CD14-positive monocyte (primary cell): Measurements from ENCODE around the gene PPP6R3. TPM values are rescaled to one million over a fixed set of nuclear protein-coding genes. Genes with fewer than 3 reads are reported as not detected.

Source experiments
- DNase-seq, 3 donors: peaks; one replicate each; pipeline ENCODE4 v3.0.0-alpha.2; 2011 to 2022
- H2AFZ ChIP-seq: 2 replicates; pipeline ENCODE4 v1.6.0; 2012; ENCODE audit warnings: mild to moderate bottlenecking, low read depth, low read length, inconsistent platforms; ENCODE audit not compliant: insufficient read depth, poor library complexity, severe bottlenecking
- H3K27ac ChIP-seq, 2 donors: 1 replicate in 1 of 2; 2 replicates in 1 of 2; pipeline ENCODE4 v1.5.1; 2012 to 2013; ENCODE audit warnings: low read length in 2 of 2, control low read depth in 1 of 2, inconsistent platforms in 1 of 2, low read depth in 1 of 2, mild to moderate bottlenecking in 1 of 2
- H3K27me3 ChIP-seq, 2 donors: one replicate each; pipeline versions ENCODE4 v1.6.0 to v1.6.1; 2011 to 2013; ENCODE audit warnings: low read length in 2 of 2; ENCODE audit not compliant: control insufficient read depth in 2 of 2, insufficient read depth in 2 of 2
- H3K36me3 ChIP-seq, 2 donors: replicated peaks in 1 of 2; 1 replicate in 1 of 2; 2 replicates in 1 of 2; pipeline versions ENCODE4 v1.5.1 to v1.6.1; 2012 to 2013; ENCODE audit warnings: low read length in 2 of 2, control low read depth in 1 of 2, inconsistent platforms in 1 of 2, mild to moderate bottlenecking in 1 of 2; ENCODE audit not compliant: insufficient read depth in 2 of 2, control insufficient read depth in 1 of 2
- H3K4me1 ChIP-seq, 2 donors: 1 replicate in 1 of 2; 2 replicates in 1 of 2; pipeline versions ENCODE4 v1.5.1 to v1.6.1; 2012 to 2013; ENCODE audit warnings: low read length in 2 of 2, control low read depth in 1 of 2, inconsistent platforms in 1 of 2, mild to moderate bottlenecking in 1 of 2, moderate library complexity in 1 of 2; ENCODE audit not compliant: insufficient read depth in 2 of 2, control insufficient read depth in 1 of 2
- H3K4me2 ChIP-seq: replicated peaks from 2 replicates; pipeline ENCODE3; 2012; ENCODE audit warnings: low read length, moderate library complexity, mild to moderate bottlenecking; ENCODE audit not compliant: poor library complexity, severe bottlenecking; ENCODE audit errors: extremely low read depth
- H3K4me3 ChIP-seq, 3 experiments: fragments of 200-600 bp in 1 of 3; sonication (generic) in 1 of 3; replicated peaks in 1 of 3; 1 replicate in 2 of 3; 2 replicates in 1 of 3; pipeline ENCODE4 v1.5.1; 2011 to 2013; ENCODE audit warnings: low read length in 3 of 3, mild to moderate bottlenecking in 3 of 3, control low read depth in 2 of 3, low read depth in 2 of 3, inconsistent platforms in 1 of 3, moderate library complexity in 1 of 3
- H3K79me2 ChIP-seq: 2 replicates; pipeline ENCODE4 v1.6.0; 2012; ENCODE audit warnings: mild to moderate bottlenecking, control low read depth, inconsistent platforms, low read length, moderate library complexity; ENCODE audit not compliant: insufficient read depth
- H3K9ac ChIP-seq: 2 replicates; pipeline ENCODE4 v1.6.0; 2017; ENCODE audit warnings: low read length, mild to moderate bottlenecking; ENCODE audit not compliant: insufficient read depth, poor library complexity, severe bottlenecking
- H3K9me3 ChIP-seq, 2 donors: replicated peaks in 1 of 2; 1 replicate in 1 of 2; 2 replicates in 1 of 2; pipeline versions ENCODE4 v1.5.1 to v1.6.1; 2012 to 2013; ENCODE audit warnings: low read length in 2 of 2, control low read depth in 1 of 2; ENCODE audit not compliant: control insufficient read depth in 1 of 2, insufficient read depth in 1 of 2
- H4K20me1 ChIP-seq: 2 replicates; pipeline ENCODE4 v1.6.0; 2012; ENCODE audit warnings: mild to moderate bottlenecking, low read length, control low read depth, moderate library complexity; ENCODE audit not compliant: insufficient read depth
- H3K27ac Mint-ChIP-seq, 7 donors: one replicate each; pipeline ENCODE4 v1.8.0; 2020; ENCODE audit warnings: mild to moderate bottlenecking in 7 of 7, mixed read lengths in 7 of 7, moderate library complexity in 6 of 7, inconsistent platforms in 2 of 7
- H3K27me3 Mint-ChIP-seq, 3 donors: one replicate each; pipeline ENCODE4 v1.8.0; 2021 to 2022; ENCODE audit warnings: low read depth in 3 of 3, mild to moderate bottlenecking in 3 of 3, mixed read lengths in 3 of 3, moderate library complexity in 3 of 3, inconsistent platforms in 1 of 3
- H3K36me3 Mint-ChIP-seq, 2 donors: one replicate each; pipeline ENCODE4 v1.8.0; 2020; ENCODE audit warnings: mixed read lengths in 2 of 2, inconsistent platforms in 1 of 2, mild to moderate bottlenecking in 1 of 2
- H3K4me1 Mint-ChIP-seq: one replicate; pipeline ENCODE4 v1.8.0; 2020; ENCODE audit warnings: mild to moderate bottlenecking, mixed read lengths
- H3K4me3 Mint-ChIP-seq, 2 donors: one replicate each; pipeline ENCODE4 v1.8.0; 2020; ENCODE audit warnings: mild to moderate bottlenecking in 2 of 2, mixed read lengths in 2 of 2, moderate library complexity in 1 of 2
- H3K9me3 Mint-ChIP-seq, 7 donors: one replicate each; pipeline ENCODE4 v1.8.0; 2020 to 2022; ENCODE audit warnings: mixed read lengths in 7 of 7, mild to moderate bottlenecking in 6 of 7, moderate library complexity in 6 of 7, inconsistent platforms in 2 of 7
- WGBS: methylation state at CpG from one replicate; pipeline ENCODE4 v1.1.5; 2013; ENCODE audit warnings: missing lambda C conversion rate; ENCODE audit not compliant: insufficient coverage; 5-methylcytosine and 5-hydroxymethylcytosine counted together
- intact Hi-C, 2 donors: fragments of 100-400 bp; cut with micrococcal nuclease; formaldehyde crosslinking; loops; one replicate each; pipeline versions ENCODE4 v1.15.0 to v1.15.1; 2023
- polyA plus RNA-seq, 3 donors: library from polyadenylated mRNA; depleted of rRNA in 1 of 3; unstranded in 2 of 3; stranded (reverse) in 1 of 3; fragments of 300-500 nt in 2 of 3; fragments of >200 nt in 1 of 3; fragmentation: Illumina TruSeq in 2 of 3; gene quantifications; 1 replicate in 2 of 3; 2 replicates in 1 of 3; pipeline ENCODE4 v1.2.3, GENCODE V29; 2012 to 2021
- TF ChIP-seq, protein P1 (sequence below): fragments of 200-600 bp; IDR thresholded peaks from one replicate; pipeline ENCODE4 v1.8.0; 2022; ENCODE audit warnings: antibody characterized with exemption, mild to moderate bottlenecking

PPP6R3 gene
- polyA plus RNA-seq, 3 donors: 22.9 to 39.4 (median 38.1) TPM

DNA sequence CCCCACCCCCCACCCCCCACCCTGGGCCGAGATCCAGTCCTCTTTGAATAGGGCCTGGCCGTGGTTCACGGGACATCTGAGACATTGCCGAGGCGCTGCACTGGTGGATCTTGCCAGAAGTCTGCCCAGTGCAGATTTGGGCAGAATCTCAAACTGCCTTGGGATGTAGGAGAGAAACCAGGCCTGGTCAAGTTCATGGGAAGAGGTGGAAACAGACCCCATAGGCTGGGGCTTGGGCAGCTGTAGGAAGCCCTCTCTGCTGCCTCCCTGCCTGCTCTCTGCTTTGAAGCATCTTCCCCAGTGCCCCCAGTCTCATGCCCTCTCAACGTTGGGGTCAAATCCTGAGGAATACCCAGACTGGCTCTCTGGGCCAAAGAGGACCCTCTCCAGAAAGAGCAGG lies 16.0 kb upstream of the PPP6R3 start:
- Mint-ChIP-seq H3K27me3 (peaks cover 1 to 5% (median 2%) of the 10 kb centered on the region in 3 donors), H3K9me3 (no peaks in the 10 kb centered on the region), H3K4me3 (no peak overlapping the region), H3K27ac (no peak overlapping the region), H3K36me3 (no peaks in the 10 kb centered on the region), H3K4me1 (peaks cover 4% of the 10 kb centered on the region)
- H3K9me3 ChIP-seq: no peaks in the 10 kb centered on the region
- intact Hi-C loops: loop anchor here in 1 of 2 donors (10.0 kb wide), 1 partner anchor 190 kb away; no protein-coding TSS in a partner anchor
- H3K27me3 ChIP-seq: no peaks in the 10 kb centered on the region
- TF ChIP-seq, protein P1, sequence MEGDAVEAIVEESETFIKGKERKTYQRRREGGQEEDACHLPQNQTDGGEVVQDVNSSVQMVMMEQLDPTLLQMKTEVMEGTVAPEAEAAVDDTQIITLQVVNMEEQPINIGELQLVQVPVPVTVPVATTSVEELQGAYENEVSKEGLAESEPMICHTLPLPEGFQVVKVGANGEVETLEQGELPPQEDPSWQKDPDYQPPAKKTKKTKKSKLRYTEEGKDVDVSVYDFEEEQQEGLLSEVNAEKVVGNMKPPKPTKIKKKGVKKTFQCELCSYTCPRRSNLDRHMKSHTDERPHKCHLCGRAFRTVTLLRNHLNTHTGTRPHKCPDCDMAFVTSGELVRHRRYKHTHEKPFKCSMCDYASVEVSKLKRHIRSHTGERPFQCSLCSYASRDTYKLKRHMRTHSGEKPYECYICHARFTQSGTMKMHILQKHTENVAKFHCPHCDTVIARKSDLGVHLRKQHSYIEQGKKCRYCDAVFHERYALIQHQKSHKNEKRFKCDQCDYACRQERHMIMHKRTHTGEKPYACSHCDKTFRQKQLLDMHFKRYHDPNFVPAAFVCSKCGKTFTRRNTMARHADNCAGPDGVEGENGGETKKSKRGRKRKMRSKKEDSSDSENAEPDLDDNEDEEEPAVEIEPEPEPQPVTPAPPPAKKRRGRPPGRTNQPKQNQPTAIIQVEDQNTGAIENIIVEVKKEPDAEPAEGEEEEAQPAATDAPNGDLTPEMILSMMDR: no peak
- no peaks in the 10 kb centered on the region for H3K4me1 ChIP-seq
- H3K4me3 ChIP-seq: no peak overlapping the region
- H3K79me2 ChIP-seq: no peaks in the 10 kb centered on the region
- no peak overlapping the region for H3K9ac ChIP-seq
- H4K20me1 ChIP-seq: no peaks in the 10 kb centered on the region
- H2AFZ ChIP-seq: no peak overlapping the region
- no peaks in the 10 kb centered on the region for H3K36me3 ChIP-seq
- no peak for DNase-seq
- WGBS: 98% methylated on average over 5 of the region's 6 CpGs
- no peak overlapping the region for H3K27ac ChIP-seq
- H3K4me2 ChIP-seq: no peak overlapping the region

GRCh38 chr11:68445531-68446035 lies 15.0 kb upstream of the PPP6R3 start:
- Mint-ChIP-seq H3K36me3 (no peaks in the 10 kb centered on the region), H3K4me1 (peaks cover 4% of the 10 kb centered on the region), H3K27ac (peak overlapping the region in 1 of 7 donors; percentile 50), H3K9me3 (no peaks in the 10 kb centered on the region), H3K4me3 (no peak overlapping the region), H3K27me3 (peaks cover 0 to 7% (median 3%) of the 10 kb centered on the region in 3 donors)
- no peak for DNase-seq
- Histone ChIP-seq H2AFZ (no peak overlapping the region), H4K20me1 (no peaks in the 10 kb centered on the region), H3K27ac (no peak overlapping the region), H3K9me3 (no peaks in the 10 kb centered on the region), H3K36me3 (no peaks in the 10 kb centered on the region), H3K4me3 (no peak overlapping the region), H3K79me2 (no peaks in the 10 kb centered on the region), H3K4me2 (no peak overlapping the region), H3K27me3 (no peaks in the 10 kb centered on the region), H3K4me1 (no peaks in the 10 kb centered on the region), H3K9ac (no peak overlapping the region)
- TF ChIP-seq, protein P1: no peak
- intact Hi-C loops: loop anchor here (5.0 to 10.0 kb wide), 2 partner anchors 188 to 191 kb away; no protein-coding TSS in a partner anchor
- 93% methylated on average over 5 of the region's 11 CpGs for WGBS
